K562 (cell line): ENCODE results near the gene ADM. TPM values are rescaled to one million over a fixed set of nuclear protein-coding genes. Genes with fewer than 3 reads are reported as not detected.
A peak's percentile ranks its signal among the peaks of the same experiment; 100 is the strongest.

Experiments
- ATAC-seq: fragments of 200-7000 bp; cut with Tn5 transposase; 3 replicates; pipeline ENCODE4 v1.9.1; 2020; ENCODE audit warnings: moderate library complexity
- BruUV-seq: library from RNA; stranded (reverse); fragments of 400-500 nt; replicated peaks from 2 replicates; lab custom pipeline; 2021; lab: Mats Ljungman, UMichigan
- CTCF ChIA-PET: fragments of 300-600 bp; formaldehyde crosslinking; extraction: SDS; loops from one replicate; lab custom pipeline; 2021; ENCODE audit warnings: low intra/inter-chr PET ratio; lab: Yijun Ruan, JAX
- POLR2A ChIA-PET: fragments of 300-600, 350-650 bp; sonication (Branson Sonifier 250); formaldehyde crosslinking; extraction: SDS; loops from one replicate; lab custom pipeline; 2021; ENCODE audit warnings: antibody characterized with exemption, inconsistent platforms; lab: Yijun Ruan, JAX
- DNase-seq, 4 experiments: peaks; one replicate each; pipeline versions ENCODE4 v3.0.0 to v3.0.0-alpha.2; 2011 to 2018; ENCODE audit warnings: low spot score in 3 of 4, mixed read lengths in 3 of 4; ENCODE audit errors: extremely low read depth in 1 of 4
- FAIRE-seq: peaks from 2 replicates; lab custom pipeline; 2011; peaks lifted over from hg19 to GRCh38; lab: Jason Lieb, UNC
- H2AFZ ChIP-seq: 2 replicates; pipeline ENCODE4 v1.6.0; 2011; ENCODE audit warnings: low read depth, low read length, control low read depth, inconsistent platforms
- H3K27ac ChIP-seq: fragments of 200-600 bp; 3 replicates; pipeline ENCODE4 v1.8.0; 2011; ENCODE audit warnings: low read depth, mild to moderate bottlenecking, control low read depth, inconsistent platforms, low read length, moderate library complexity, mixed read lengths; ENCODE audit errors: extremely low read depth
- H3K27me3 ChIP-seq, 2 experiments: fragments of 300-600 bp in 1 of 2; 2 replicates in 1 of 2; 3 replicates in 1 of 2; pipeline versions ENCODE4 v1.6.0 to v1.8.0; 2011; ENCODE audit warnings: inconsistent platforms in 2 of 2, low read length in 2 of 2, mild to moderate bottlenecking in 1 of 2, mixed read lengths in 1 of 2, moderate library complexity in 1 of 2; ENCODE audit not compliant: control insufficient read depth in 2 of 2, insufficient read depth in 2 of 2
- H3K36me3 ChIP-seq: fragments of 300-600 bp; 3 replicates; pipeline ENCODE4 v1.8.0; 2011; ENCODE audit warnings: mild to moderate bottlenecking, low read length, inconsistent platforms; ENCODE audit not compliant: control insufficient read depth, insufficient read depth
- H3K4me1 ChIP-seq, 2 experiments: fragments of 200-600 bp in 1 of 2; replicated peaks in 1 of 2; 2 replicates in 1 of 2; 3 replicates in 1 of 2; pipeline versions ENCODE4 v1.5.1 to v1.8.0; 2011; ENCODE audit warnings: inconsistent platforms in 2 of 2, low read length in 2 of 2, mild to moderate bottlenecking in 1 of 2, mixed read lengths in 1 of 2, moderate library complexity in 1 of 2; ENCODE audit not compliant: control insufficient read depth in 2 of 2, insufficient read depth in 2 of 2
- H3K4me2 ChIP-seq: 2 replicates; pipeline ENCODE4 v1.6.1; 2011; ENCODE audit warnings: low read length, control low read depth, inconsistent platforms, mixed read lengths; ENCODE audit not compliant: insufficient read depth
- H3K4me3 ChIP-seq: fragments of 200-600 bp; sonication (generic), shearing (Covaris generic); 2 replicates; pipeline ENCODE4 v1.5.1; 2016; ENCODE audit warnings: control low read depth, inconsistent platforms
- H3K79me2 ChIP-seq: fragments of 200-600 bp; 3 replicates; pipeline ENCODE4 v1.8.0; 2011; ENCODE audit warnings: low read length, inconsistent platforms; ENCODE audit not compliant: control insufficient read depth, insufficient read depth
- H3K9ac ChIP-seq, 2 experiments: 2 replicates each; pipeline versions ENCODE4 v1.6.0 to v1.6.1; 2011; ENCODE audit warnings: low read depth in 2 of 2, low read length in 2 of 2, control low read depth in 1 of 2, inconsistent platforms in 1 of 2, mild to moderate bottlenecking in 1 of 2, mixed read lengths in 1 of 2; ENCODE audit not compliant: insufficient read depth in 1 of 2
- H3K9me1 ChIP-seq: one replicate; pipeline ENCODE4 v1.6.0; 2011; ENCODE audit warnings: inconsistent platforms, mild to moderate bottlenecking, low read length, moderate library complexity; ENCODE audit not compliant: control insufficient read depth, insufficient read depth
- H3K9me3 ChIP-seq: replicated peaks from 2 replicates; pipeline ENCODE4 v1.5.1; 2011; ENCODE audit warnings: low read depth, low read length, inconsistent platforms; ENCODE audit not compliant: control insufficient read depth, insufficient read depth
- H4K20me1 ChIP-seq: replicated peaks from 2 replicates; pipeline ENCODE4 v1.6.1; 2011; ENCODE audit warnings: low read length, inconsistent platforms, mixed read lengths; ENCODE audit not compliant: control insufficient read depth, insufficient read depth
- ARID1B ChIP-seq: fragments of 450-650 bp; IDR thresholded peaks from 2 replicates; pipeline ENCODE4 v1.6.1; 2016; ENCODE audit warnings: antibody characterized with exemption, mild to moderate bottlenecking, inconsistent platforms
- CBFA2T3 ChIP-seq: fragments of 450-650 bp; IDR thresholded peaks from 2 replicates; pipeline ENCODE4 v1.6.1; 2017
- CBX3 ChIP-seq, 2 experiments: IDR thresholded peaks; 1 replicate in 1 of 2; 2 replicates in 1 of 2; pipeline ENCODE4 v1.6.1; 2012; ENCODE audit warnings: inconsistent platforms in 2 of 2, low read length in 2 of 2, borderline replicate concordance in 1 of 2, control low read depth in 1 of 2
- COPS2 ChIP-seq: fragments of 450-650 bp; conservative IDR thresholded peaks from 2 replicates; pipeline ENCODE4 v1.6.1; 2016; ENCODE audit warnings: mild to moderate bottlenecking, moderate library complexity
- CREM ChIP-seq: IDR thresholded peaks from 2 replicates; pipeline ENCODE4 v1.6.1; 2014; ENCODE audit warnings: antibody characterized with exemption, low read depth
- GATA2 ChIP-seq: sonication (generic); formaldehyde crosslinking; IDR thresholded peaks from 2 replicates; pipeline ENCODE4 v1.4.0; 2020; ENCODE audit warnings: mild to moderate bottlenecking, missing genetic modification reagents
- JUNB ChIP-seq: fragments of 450-650 bp; formaldehyde crosslinking; conservative IDR thresholded peaks from 2 replicates; pipeline ENCODE4 v1.4.0; 2020; ENCODE audit warnings: mild to moderate bottlenecking
- MAFG ChIP-seq: fragments of 450-650 bp; conservative IDR thresholded peaks from 2 replicates; pipeline ENCODE4 v1.6.1; 2016; ENCODE audit warnings: missing genetic modification characterization, missing compliant biosample characterization
- MTA2 ChIP-seq: fragments of 450-650 bp; IDR thresholded peaks from 2 replicates; pipeline ENCODE4 v1.6.1; 2016; ENCODE audit warnings: low read depth
- NFE2 ChIP-seq: IDR thresholded peaks from 2 replicates; pipeline ENCODE4 v1.6.1; 2014; ENCODE audit warnings: antibody characterized with exemption, low read depth
- NFYB ChIP-seq: IDR thresholded peaks from 2 replicates; pipeline ENCODE4 v1.6.1; 2011; ENCODE audit warnings: mild to moderate bottlenecking, moderate library complexity; ENCODE audit not compliant: insufficient read length; ENCODE audit errors: extremely low read depth
- NR2C2 ChIP-seq, 2 experiments: fragments of 200-800 bp in 1 of 2; sonication (Bioruptor generic) in 1 of 2; sonication (generic) in 1 of 2; formaldehyde crosslinking in 1 of 2; IDR thresholded peaks; 2 replicates each; pipeline versions ENCODE4 v1.6.1 to v1.8.0; 2016 to 2022; ENCODE audit warnings: mild to moderate bottlenecking in 1 of 2, missing compliant biosample characterization in 1 of 2, missing genetic modification characterization in 1 of 2, missing genetic modification reagents in 1 of 2
- STAG1 ChIP-seq: sonication (generic); formaldehyde crosslinking; IDR thresholded peaks from 2 replicates; pipeline ENCODE4 v1.5.0; 2020; ENCODE audit warnings: missing genetic modification reagents, borderline replicate concordance
- TRIM24 ChIP-seq, 2 experiments: fragments of 450-650 bp; IDR thresholded peaks; 2 replicates each; pipeline ENCODE4 v1.6.1; 2016
- ZKSCAN3 ChIP-seq: fragments of 250-450 bp; sonication (Bioruptor Pico); IDR thresholded peaks from 2 replicates; pipeline ENCODE4 v1.4.0; 2020
- ZNF124 ChIP-seq: sonication (generic); formaldehyde crosslinking; IDR thresholded peaks from 2 replicates; pipeline ENCODE4 v1.8.1; 2022; ENCODE audit warnings: missing genetic modification reagents
- ZNF24 ChIP-seq: fragments of 450-650 bp; IDR thresholded peaks from 2 replicates; pipeline ENCODE4 v1.6.1; 2016
- ZNF316 ChIP-seq: fragments of 450-650 bp; IDR thresholded peaks from 2 replicates; pipeline ENCODE4 v1.6.1; 2016
- ZNF717 ChIP-seq: fragments of 250-450 bp; sonication (Bioruptor Pico); IDR thresholded peaks from 2 replicates; pipeline ENCODE4 v1.5.0; 2021
- WGBS: fragments of 100-300 bp; shearing (Covaris generic); methylation state at CpG from one replicate; pipeline ENCODE4 v1.1.6; 2016; ENCODE audit warnings: low coverage, mixed read lengths; ENCODE audit not compliant: insufficient coverage; ENCODE audit errors: missing lambda C conversion rate; 5-methylcytosine and 5-hydroxymethylcytosine counted together
- in situ Hi-C: fragments of 300-500 bp; cut with MboI; formaldehyde crosslinking; loops from 4 replicates; pipeline ENCODE4 v1.15.0; 2018; ENCODE audit warnings: inconsistent platforms, mixed read lengths
- intact Hi-C: fragments of 100-400 bp; cut with micrococcal nuclease; formaldehyde crosslinking; loops from 2 replicates; pipeline ENCODE4 v1.14.2; 2022
- polyA plus RNA-seq, 8 experiments: library from polyadenylated mRNA; depleted of rRNA in 4 of 8; stranded (reverse) in 5 of 8; unstranded in 3 of 8; fragments of >200 nt; fragmentation: Nextera tagmentation in 2 of 8; fragmentation: Illumina TruSeq in 1 of 8; extraction: Ambion mirVana in 2 of 8; extraction: Trizol in 1 of 8; gene quantifications; 2 replicates each; pipeline versions ENCODE4 v1.2.1 to v1.2.3, GENCODE V29; 2011 to 2014; ENCODE audit warnings: inconsistent platforms in 1 of 8, missing spikeins in 1 of 8
- total RNA-seq, 7 experiments: library from RNA; depleted of rRNA in 6 of 7; stranded (reverse); fragments of >200 nt in 6 of 7; fragmentation: Illumina TruSeq in 2 of 7; extraction: Trizol in 2 of 7; gene quantifications; 2 replicates each; pipeline versions ENCODE4 v1.2.1 to v1.2.3, GENCODE V29; 2011 to 2021; ENCODE audit warnings: low replicate concordance in 1 of 7

The ADM gene
- total and polyA plus RNA-seq, 9 of the 15 experiments (the other 6 are each of a cell fraction or from before 2014, with no cell fraction given) = 0.23 to 0.49 (median 0.32) TPM; not detected in 6

DNA sequence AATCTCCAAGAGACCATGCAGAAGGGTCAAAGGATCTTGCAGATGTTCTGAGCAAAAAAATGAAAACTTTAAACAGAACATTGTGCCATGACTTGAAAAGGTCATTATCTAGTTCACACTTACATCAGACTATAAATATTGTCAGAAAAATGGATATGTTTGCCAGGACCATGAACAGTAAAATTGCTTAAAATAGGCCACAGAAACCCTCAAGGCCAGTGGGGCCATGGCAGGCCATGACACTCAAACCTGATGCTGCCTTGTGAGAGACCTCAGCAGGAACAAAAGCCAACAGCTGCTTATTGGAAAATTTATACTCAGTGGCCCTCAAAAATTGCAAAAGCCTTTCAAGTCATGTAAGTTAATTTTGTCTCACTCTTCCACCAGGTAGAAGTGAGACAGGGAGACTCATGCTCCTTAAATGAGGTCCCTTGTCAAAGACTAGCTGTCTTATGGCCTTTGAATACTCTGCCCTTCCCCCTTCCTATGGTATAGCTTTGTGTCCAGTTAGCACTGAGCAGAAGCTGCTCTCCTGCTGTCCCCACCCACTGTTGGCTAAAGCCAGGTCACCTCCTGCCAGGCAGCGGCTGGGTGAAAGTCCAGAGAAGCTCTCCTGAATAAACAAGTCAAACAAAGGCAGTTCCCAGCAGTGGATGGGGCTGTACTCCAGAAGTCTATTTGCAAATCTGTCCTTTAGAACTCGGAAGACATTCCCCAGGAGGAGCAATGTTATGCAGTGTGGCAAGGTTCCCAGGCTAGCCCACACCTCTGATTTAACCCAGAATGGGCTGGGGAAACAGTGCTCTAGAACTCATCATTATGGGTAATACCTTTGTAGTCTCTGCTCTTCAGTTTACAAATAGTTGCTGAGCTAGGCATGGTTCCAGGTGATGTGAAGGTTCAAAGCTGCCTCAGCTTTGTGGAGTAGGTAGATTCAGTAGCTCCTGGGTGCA, 21.4 kb downstream of the ADM start:
- no peak overlapping the region for H3K9ac ChIP-seq
- no peak for ATAC-seq
- no peak for DNase-seq
- no TSS peak for BruUV-seq
- intact Hi-C loops = no loop called here
- peak; percentile 72 for TF ChIP-seq ZKSCAN3 (CRISPR knock-in tag)
- TF ChIP-seq STAG1 (CRISPR knock-in tag) = no peak
- no peak for TF ChIP-seq ZNF24
- TF ChIP-seq, all 486 proteins: peak for 1
- no peak overlapping the region for H3K27ac ChIP-seq
- H3K9me3 ChIP-seq = no peaks in the 10 kb centered on the region
- H3K4me2 ChIP-seq = no peak overlapping the region
- POLR2A ChIA-PET = interaction anchor here (0.6 to 2.3 kb wide), 3 partner anchors 8 to 738 kb away, joined by 3 to 8 read pairs (median 3); no protein-coding TSS in a partner anchor
- H3K79me2 ChIP-seq = no peaks in the 10 kb centered on the region
- H3K36me3 ChIP-seq = no peaks in the 10 kb centered on the region
- CTCF ChIA-PET = no interaction called here
- H2AFZ ChIP-seq = no peak overlapping the region
- in situ Hi-C loops = no loop called here
- H3K9me1 ChIP-seq = no peaks in the 10 kb centered on the region
- H3K4me1 ChIP-seq = peaks cover 0 to 5% of the 10 kb centered on the region in 2 experiments; a peak in 2 of 5 replicates
- no peak for FAIRE-seq
- 0% methylated on average over 2 of the region's 2 CpGs for WGBS
- no peaks in the 10 kb centered on the region for H3K27me3 ChIP-seq
- no peak overlapping the region for H3K4me3 ChIP-seq
- no peaks in the 10 kb centered on the region; the same call in 1 of the 2 replicates for H4K20me1 ChIP-seq

- POLR2A ChIA-PET = interaction anchor here (0.5 to 2.3 kb wide), 3 partner anchors 9 to 322 kb away, joined by 3 to 8 read pairs (median 3); no protein-coding TSS in a partner anchor
- TF ChIP-seq ZNF316 (peak; percentile 58; the same call in 1 of the 2 replicates), CREM (no peak), NR2C2 (CRISPR knock-in tag; IDR thresholded peaks at IDR 0.05) (no peak), NR2C2 (tag; IDR thresholded peaks at IDR 0.05) (no peak), JUNB (CRISPR knock-in tag) (no peak), NFE2 (peak; percentile 72), ARID1B (peak; percentile 54), ZNF124 (CRISPR knock-in tag) (no peak), GATA2 (CRISPR knock-in tag) (peak; percentile 12; the same call in 1 of the 2 replicates), NFYB (no peak), TRIM24 (IDR thresholded peaks at IDR 0.05) (peak; percentile 42 to 83; a peak in 2 of 4 replicates), MTA2 (no peak), CBFA2T3 (peak; percentile 30; the same call in 1 of the 2 replicates), ZNF717 (CRISPR knock-in tag) (no peak), CBX3 (IDR thresholded peaks at IDR 0.05; ENCODE audit: borderline replicate concordance in 1 of 2, low read length in 2 of 2) (no peak), COPS2 (no peak), MAFG (peak; percentile 79)
These were observed 22.4 kb downstream of the ADM start for GRCh38 chr11:10327254-10327653.

More at GRCh38 chr11:10327254-10327653, 22.4 kb downstream of the ADM start:
- Histone ChIP-seq H3K4me2 (no peak overlapping the region), H3K36me3 (no peaks in the 10 kb centered on the region), H3K9me3 (no peaks in the 10 kb centered on the region), H3K27ac (no peak overlapping the region), H4K20me1 (no peaks in the 10 kb centered on the region; the same call in 1 of the 2 replicates), H3K4me3 (no peak overlapping the region), H3K79me2 (no peaks in the 10 kb centered on the region), H3K9ac (no peak overlapping the region), H3K9me1 (no peaks in the 10 kb centered on the region), H3K27me3 (no peaks in the 10 kb centered on the region), H2AFZ (no peak overlapping the region), H3K4me1 (peaks cover 0 to 5% of the 10 kb centered on the region in 2 experiments; a peak in 2 of 5 replicates)
- intact Hi-C loops = no loop called here
- FAIRE-seq (no peak), DNase-seq (peak in 2 of 4 experiments; percentile 28 to 29), ATAC-seq (no peak)
- BruUV-seq = no TSS peak
- CTCF ChIA-PET = no interaction called here
- in situ Hi-C loops = no loop called here
